ENCODE results near the gene NKX2-8.

The NKX2-8 gene

DNA sequence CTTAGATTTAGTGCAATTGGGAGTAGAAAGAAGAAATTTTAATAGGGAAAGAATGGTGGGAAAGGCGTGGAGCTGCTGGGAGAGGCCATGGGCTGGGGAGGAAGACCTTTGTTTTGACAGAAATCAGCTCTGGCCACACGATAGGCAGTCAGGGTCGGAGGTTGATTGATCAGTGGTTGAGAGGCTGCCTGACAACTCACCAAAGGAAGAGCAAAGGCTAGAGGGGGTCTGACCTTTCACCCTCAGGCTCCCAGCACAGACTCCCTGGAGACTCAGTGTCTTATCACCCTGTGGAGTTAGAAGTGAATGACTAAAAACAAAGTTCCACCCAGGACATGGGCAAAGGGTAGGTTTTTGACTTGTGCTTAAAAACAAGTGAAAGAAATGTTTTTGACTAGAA, 18.0 kb upstream of the NKX2-8 start:
- H3K4me3 ChIP-seq (ENCODE audit: low read depth, low read length): no peak overlapping the region
- DNase-seq: no peak
- TF ChIP-seq, protein P1, sequence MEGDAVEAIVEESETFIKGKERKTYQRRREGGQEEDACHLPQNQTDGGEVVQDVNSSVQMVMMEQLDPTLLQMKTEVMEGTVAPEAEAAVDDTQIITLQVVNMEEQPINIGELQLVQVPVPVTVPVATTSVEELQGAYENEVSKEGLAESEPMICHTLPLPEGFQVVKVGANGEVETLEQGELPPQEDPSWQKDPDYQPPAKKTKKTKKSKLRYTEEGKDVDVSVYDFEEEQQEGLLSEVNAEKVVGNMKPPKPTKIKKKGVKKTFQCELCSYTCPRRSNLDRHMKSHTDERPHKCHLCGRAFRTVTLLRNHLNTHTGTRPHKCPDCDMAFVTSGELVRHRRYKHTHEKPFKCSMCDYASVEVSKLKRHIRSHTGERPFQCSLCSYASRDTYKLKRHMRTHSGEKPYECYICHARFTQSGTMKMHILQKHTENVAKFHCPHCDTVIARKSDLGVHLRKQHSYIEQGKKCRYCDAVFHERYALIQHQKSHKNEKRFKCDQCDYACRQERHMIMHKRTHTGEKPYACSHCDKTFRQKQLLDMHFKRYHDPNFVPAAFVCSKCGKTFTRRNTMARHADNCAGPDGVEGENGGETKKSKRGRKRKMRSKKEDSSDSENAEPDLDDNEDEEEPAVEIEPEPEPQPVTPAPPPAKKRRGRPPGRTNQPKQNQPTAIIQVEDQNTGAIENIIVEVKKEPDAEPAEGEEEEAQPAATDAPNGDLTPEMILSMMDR (IDR thresholded peaks at IDR 0.05; ENCODE audit: low read depth, low read length, missing control alignments): no peak
- no peaks in the 10 kb centered on the region for H3K27me3 ChIP-seq (replicated peaks)
- no peak overlapping the region for H3K27ac ChIP-seq
- in situ Hi-C loops (cut with HindIII; ENCODE audit: low pct_ligation_motif_present, low sequenced_read_pairs): no loop called here
- H3K36me3 ChIP-seq (replicated peaks): no peaks in the 10 kb centered on the region

DNA sequence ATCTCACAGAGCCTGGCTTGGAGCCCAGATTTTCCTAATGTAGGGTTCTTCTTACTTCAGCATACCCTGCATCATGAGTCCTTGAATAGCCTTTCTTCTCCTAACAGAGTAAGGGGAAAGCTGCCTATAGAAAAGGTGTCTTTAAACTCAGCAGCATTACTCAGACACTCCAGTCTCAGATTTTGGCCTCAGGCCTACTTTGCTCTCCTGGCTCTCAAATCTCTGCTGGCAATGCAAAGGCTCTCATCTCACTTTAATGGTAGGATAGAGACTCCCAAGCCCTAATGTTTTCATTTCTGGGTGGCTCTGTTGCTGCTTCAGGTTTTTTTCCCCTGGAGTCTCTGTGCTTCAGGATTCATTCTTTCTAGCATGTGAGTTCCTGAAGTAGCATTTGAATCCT, 9.1 kb upstream of the NKX2-8 start:
- H3K27me3 ChIP-seq (replicated peaks): peaks cover 23% of the 10 kb centered on the region
- H3K27ac ChIP-seq: no peak overlapping the region

DNA sequence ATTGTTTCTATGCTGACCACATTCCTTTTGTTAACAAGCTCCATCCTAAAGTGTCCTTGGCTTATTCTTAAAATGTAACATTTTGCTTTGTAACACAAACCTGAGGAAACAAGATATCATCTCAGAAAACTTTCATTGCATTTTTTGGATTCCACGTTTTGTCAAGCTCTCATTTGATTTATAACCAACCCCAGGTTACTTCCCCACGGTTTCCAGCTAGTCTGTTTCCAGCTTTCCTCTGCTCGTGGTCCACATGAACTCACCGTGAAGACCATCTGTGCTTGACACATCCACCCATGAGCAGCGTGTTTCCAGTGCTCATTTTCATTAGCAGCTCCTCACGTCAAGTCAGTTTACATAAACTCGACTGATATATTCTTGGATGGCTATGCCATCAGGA, 6.4 kb upstream of the NKX2-8 start:
- in situ Hi-C loops (cut with HindIII; ENCODE audit: low pct_ligation_motif_present, low sequenced_read_pairs): no loop called here
- DNase-seq: no peak
- TF ChIP-seq, protein P1 (IDR thresholded peaks at IDR 0.05; ENCODE audit: low read depth, low read length, missing control alignments): no peak
- Histone ChIP-seq H3K27me3 (replicated peaks) (peaks cover 48% of the 10 kb centered on the region), H3K36me3 (replicated peaks) (no peaks in the 10 kb centered on the region), H3K4me3 (ENCODE audit: low read depth, low read length) (no peak overlapping the region), H3K27ac (no peak overlapping the region)

More for the DNA sequence above, 9.1 kb upstream of the NKX2-8 start:
- in situ Hi-C loops (cut with HindIII; ENCODE audit: low pct_ligation_motif_present, low sequenced_read_pairs): no loop called here
- Histone ChIP-seq H3K4me3 (ENCODE audit: low read depth, low read length) (no peak overlapping the region), H3K36me3 (replicated peaks) (no peaks in the 10 kb centered on the region)
- no peak for DNase-seq
- TF ChIP-seq, protein P1 (IDR thresholded peaks at IDR 0.05; ENCODE audit: low read depth, low read length, missing control alignments): no peak

DNA sequence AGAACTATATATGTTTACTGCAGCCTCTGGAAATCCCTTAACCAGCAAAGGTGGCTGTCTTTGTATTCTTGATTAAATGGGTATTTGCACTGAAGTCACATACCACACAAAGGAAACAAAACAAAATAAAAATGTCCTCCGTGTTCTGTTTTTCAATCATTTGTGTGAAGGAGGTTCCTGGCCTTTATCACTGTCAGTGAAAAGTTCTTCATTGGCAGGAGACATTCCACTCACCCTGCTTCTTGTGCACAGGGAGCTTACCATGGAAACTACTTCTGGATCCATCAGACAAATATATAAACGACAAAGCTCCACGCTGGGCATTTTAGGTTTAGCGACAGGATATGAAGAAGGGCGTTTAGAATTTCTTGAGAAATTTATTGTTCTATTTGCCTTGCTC, 5.7 kb upstream of the NKX2-8 start:
- DNase-seq: no peak
- no peak overlapping the region for H3K27ac ChIP-seq
- no peaks in the 10 kb centered on the region for H3K36me3 ChIP-seq (replicated peaks)
- TF ChIP-seq, protein P1 (IDR thresholded peaks at IDR 0.05; ENCODE audit: low read depth, low read length, missing control alignments): no peak
- H3K4me3 ChIP-seq (ENCODE audit: low read depth, low read length): no peak overlapping the region
- in situ Hi-C loops (cut with HindIII; ENCODE audit: low pct_ligation_motif_present, low sequenced_read_pairs): no loop called here
- H3K27me3 ChIP-seq (replicated peaks): peaks cover 54% of the 10 kb centered on the region

DNA sequence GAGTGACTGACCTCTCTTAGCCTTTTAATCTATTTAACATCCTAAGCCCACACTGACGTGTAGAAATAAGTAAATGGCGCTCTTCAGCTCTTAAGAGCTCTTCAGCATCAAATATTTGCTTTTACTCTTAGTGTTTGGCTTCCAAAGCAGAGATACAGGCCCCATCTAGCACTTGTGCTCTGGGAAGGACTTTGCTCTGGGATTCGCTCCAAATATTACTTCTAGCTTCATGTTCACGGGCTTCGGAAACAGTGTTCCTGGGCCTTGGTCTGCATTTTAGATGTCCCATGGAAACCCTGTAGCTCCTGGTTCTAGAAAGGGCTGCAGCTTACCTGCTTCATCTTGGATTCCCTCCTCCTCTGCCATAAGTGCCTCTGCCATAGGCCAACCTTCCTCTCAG, 2.7 kb upstream of the NKX2-8 start:
- TF ChIP-seq, protein P1 (IDR thresholded peaks at IDR 0.05; ENCODE audit: low read depth, low read length, missing control alignments): no peak
- DNase-seq: no peak
- Histone ChIP-seq H3K27me3 (replicated peaks) (peaks cover 73% of the 10 kb centered on the region), H3K27ac (no peak overlapping the region), H3K36me3 (replicated peaks) (no peaks in the 10 kb centered on the region), H3K4me3 (ENCODE audit: low read depth, low read length) (no peak overlapping the region)
- in situ Hi-C loops (cut with HindIII; ENCODE audit: low pct_ligation_motif_present, low sequenced_read_pairs): no loop called here
